HT-29 (cell line): Measurements from ENCODE around the gene RFX4. TPM values are rescaled to one million over a fixed set of nuclear protein-coding genes. Genes with fewer than 3 reads are reported as not detected.
A peak's percentile ranks its signal among the peaks of the same experiment; 100 is the strongest.
"Not testable (repeated sequence)": the region's sequence is repeated elsewhere in the genome, so short reads cannot be mapped to it uniquely, and the experiment has no call there.

Source experiments
- DNase-seq: peaks from one replicate; pipeline ENCODE4 v3.0.0-alpha.2; 2015; ENCODE audit warnings: low spot score
- total RNA-seq: library from RNA; depleted of rRNA; stranded (reverse); fragments of >200 nt; shearing (Covaris generic); gene quantifications from 2 replicates; pipeline ENCODE4 v1.2.3, GENCODE V29; 2014

RFX4 gene
- total RNA-seq, 1 experiment from 2014 or later: not detected

GRCh38 chr12:106590601-106591000, 7.8 kb downstream of the RFX4 start:
- no peak for DNase-seq

- no peak for DNase-seq
Observed at GRCh38 chr12:106594447-106594846, 11.6 kb downstream of the RFX4 start.

GRCh38 chr12:106595268-106595667, 12.5 kb downstream of the RFX4 start:
- DNase-seq: no peak

GRCh38 chr12:106598003-106598402, 15.2 kb downstream of the RFX4 start:
- DNase-seq: no peak

GRCh38 chr12:106599302-106599701, 16.5 kb downstream of the RFX4 start:
- DNase-seq: no peak

GRCh38 chr12:106600503-106600902, 17.7 kb downstream of the RFX4 start:
- no peak for DNase-seq

- DNase-seq: no peak
Observed at GRCh38 chr12:106601031-106601430, 18.2 kb downstream of the RFX4 start.

GRCh38 chr12:106601496-106601895, 18.7 kb downstream of the RFX4 start:
- no peak for DNase-seq

GRCh38 chr12:106602076-106602475, 19.3 kb downstream of the RFX4 start:
- DNase-seq: no peak

- DNase-seq: no peak
Observed at GRCh38 chr12:106605254-106605653, 22.4 kb downstream of the RFX4 start.

GRCh38 chr12:106620588-106620987, 37.8 kb downstream of the RFX4 start:
- DNase-seq: not testable (repeated sequence)

- no peak for DNase-seq
Observed at GRCh38 chr12:106625976-106626375, 43.2 kb downstream of the RFX4 start.

- no peak for DNase-seq
Observed at GRCh38 chr12:106629797-106630659, 47.2 kb downstream of the RFX4 start.

GRCh38 chr12:106631150-106631549, 48.3 kb downstream of the RFX4 start:
- no peak for DNase-seq

GRCh38 chr12:106631797-106632196, 49.0 kb downstream of the RFX4 start:
- DNase-seq: no peak

GRCh38 chr12:106632797-106633450, 50.1 kb downstream of the RFX4 start:
- DNase-seq: no peak

GRCh38 chr12:106633451-106633823, 50.6 kb downstream of the RFX4 start:
- no peak for DNase-seq

GRCh38 chr12:106634206-106634605, 51.4 kb downstream of the RFX4 start:
- no peak for DNase-seq

- DNase-seq: no peak
Observed at GRCh38 chr12:106643000-106643399, 60.2 kb downstream of the RFX4 start.

- DNase-seq: no peak
Observed at GRCh38 chr12:106644335-106645073, 61.7 kb downstream of the RFX4 start.

- peak; percentile 14 for DNase-seq
Observed at GRCh38 chr12:106645074-106645421, 62.2 kb downstream of the RFX4 start.
